Measurements from ENCODE around the gene PTPRF.

The PTPRF gene

GRCh38 chr1:43566382-43567044, 35.8 kb downstream of the PTPRF start:
- Histone ChIP-seq H3K27ac (peak overlapping the region in 8 of 21 experiments; percentile 5 to 83 (median 44)), H3K4me3 (no peak overlapping the region)

- Histone ChIP-seq H3K27ac (peak overlapping the region in 3 of 21 experiments; percentile 4 to 19 (median 17)), H3K4me3 (no peak overlapping the region)
These were observed 38.5 kb downstream of the PTPRF start for GRCh38 chr1:43569175-43569574.

GRCh38 chr1:43570277-43570676, 39.6 kb downstream of the PTPRF start:
- H3K27ac ChIP-seq, result no peak overlapping the region

GRCh38 chr1:43570715-43571114, 40.0 kb downstream of the PTPRF start:
- H3K4me3 ChIP-seq, result no peak overlapping the region
- H3K27ac ChIP-seq, result no peak overlapping the region

More at GRCh38 chr1:43570277-43570676, 39.6 kb downstream of the PTPRF start:
- H3K4me3 ChIP-seq, result no peak overlapping the region

- Histone ChIP-seq H3K4me3 (no peak overlapping the region), H3K27ac (no peak overlapping the region)
These were observed 41.4 kb downstream of the PTPRF start for GRCh38 chr1:43572084-43572483.

- H3K4me3 ChIP-seq, result no peak overlapping the region
- H3K27ac ChIP-seq, result peak overlapping the region in 1 of 21 experiments; percentile 40
These were observed 41.9 kb downstream of the PTPRF start for GRCh38 chr1:43572538-43572937.

GRCh38 chr1:43573066-43573800, 42.5 kb downstream of the PTPRF start:
- Histone ChIP-seq H3K4me3 (no peak overlapping the region), H3K27ac (no peak overlapping the region)

- Histone ChIP-seq H3K27ac (peak overlapping the region in 7 of 21 experiments; percentile 9 to 78 (median 54)), H3K4me3 (no peak overlapping the region)
These were observed 45.8 kb downstream of the PTPRF start for GRCh38 chr1:43576521-43576920.

GRCh38 chr1:43577655-43578542, 47.2 kb downstream of the PTPRF start:
- no peak overlapping the region for H3K4me3 ChIP-seq
- H3K27ac ChIP-seq, result peak overlapping the region in 17 of 21 experiments; percentile 5 to 80 (median 54)

GRCh38 chr1:43580039-43580438, 49.4 kb downstream of the PTPRF start:
- Histone ChIP-seq H3K27ac (peak overlapping the region in 5 of 21 experiments; percentile 19 to 88 (median 28)), H3K4me3 (no peak overlapping the region)

- Histone ChIP-seq H3K27ac (peak overlapping the region in 19 of 21 experiments; percentile 41 to 89 (median 75)), H3K4me3 (no peak overlapping the region)
These were observed 51.5 kb downstream of the PTPRF start for GRCh38 chr1:43582162-43582566.

GRCh38 chr1:43583058-43583457, 52.4 kb downstream of the PTPRF start:
- H3K4me3 ChIP-seq, result no peak overlapping the region
- peak overlapping the region in 15 of 21 experiments; percentile 30 to 89 (median 78) for H3K27ac ChIP-seq

GRCh38 chr1:43584204-43584603, 53.5 kb downstream of the PTPRF start:
- Histone ChIP-seq H3K4me3 (no peak overlapping the region), H3K27ac (peak overlapping the region in 4 of 21 experiments; percentile 16 to 88 (median 27))

- H3K4me3 ChIP-seq, result no peak overlapping the region
- peak overlapping the region in 11 of 21 experiments; percentile 10 to 77 (median 32) for H3K27ac ChIP-seq
These were observed 54.9 kb downstream of the PTPRF start for GRCh38 chr1:43585557-43585956.

- Histone ChIP-seq H3K27ac (peak overlapping the region in 16 of 21 experiments; percentile 10 to 77 (median 56)), H3K4me3 (no peak overlapping the region)
These were observed 55.6 kb downstream of the PTPRF start for GRCh38 chr1:43586136-43586731.

- no peak overlapping the region for H3K4me3 ChIP-seq
- H3K27ac ChIP-seq, result peak overlapping the region in 16 of 21 experiments; percentile 20 to 77 (median 56)
These were observed 56.3 kb downstream of the PTPRF start for GRCh38 chr1:43587001-43587400.

- Histone ChIP-seq H3K27ac (peak overlapping the region in 14 of 21 experiments; percentile 26 to 77 (median 58)), H3K4me3 (no peak overlapping the region)
These were observed 56.9 kb downstream of the PTPRF start for GRCh38 chr1:43587594-43587993.

GRCh38 chr1:43588592-43588991, 57.9 kb downstream of the PTPRF start:
- Histone ChIP-seq H3K27ac (peak overlapping the region in 3 of 21 experiments; percentile 26 to 75 (median 71)), H3K4me3 (no peak overlapping the region)

GRCh38 chr1:43590388-43590925, 59.8 kb downstream of the PTPRF start:
- Histone ChIP-seq H3K27ac (no peak overlapping the region), H3K4me3 (no peak overlapping the region)
